Fibroblast of the conjunctiva (primary cell): ENCODE measurements around the gene EPHB1.

Experiments used
- DNase-seq: peaks from one replicate; pipeline ENCODE4 v3.0.0-alpha.2; 2010; ENCODE audit warnings: low read depth

EPHB1 gene

GRCh38 chr3:135133905-135134683 lies 339.0 kb downstream of the EPHB1 start:
- DNase-seq = no peak

- DNase-seq = no peak
Measured at GRCh38 chr3:135134684-135135075, 339.6 kb downstream of the EPHB1 start.

DNA sequence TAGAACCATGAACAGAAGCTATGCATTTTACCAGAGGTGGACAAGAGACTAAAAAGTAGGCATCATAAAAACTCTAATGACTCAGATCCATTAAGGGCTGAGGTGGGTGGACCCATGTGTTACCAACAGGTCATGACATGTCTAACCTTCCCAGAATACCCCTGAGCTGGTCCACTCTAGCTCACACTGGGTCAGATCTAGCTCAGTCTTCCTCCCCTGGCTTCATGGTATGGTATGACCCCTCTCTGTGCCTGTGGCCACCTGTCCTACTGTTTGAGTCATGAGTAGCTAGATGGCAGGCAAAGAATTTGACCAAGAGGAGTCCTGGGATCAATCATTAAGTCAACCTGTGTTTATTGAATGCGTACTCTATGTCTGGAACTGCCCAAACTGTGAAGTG lies 340.4 kb downstream of the EPHB1 start:
- no peak for DNase-seq

- no peak for DNase-seq
Measured at GRCh38 chr3:135136361-135137100, 341.5 kb downstream of the EPHB1 start.

- no peak for DNase-seq
Measured at GRCh38 chr3:135137296-135137695, 342.2 kb downstream of the EPHB1 start.

GRCh38 chr3:135138776-135139175 lies 343.7 kb downstream of the EPHB1 start:
- DNase-seq = no peak

DNA sequence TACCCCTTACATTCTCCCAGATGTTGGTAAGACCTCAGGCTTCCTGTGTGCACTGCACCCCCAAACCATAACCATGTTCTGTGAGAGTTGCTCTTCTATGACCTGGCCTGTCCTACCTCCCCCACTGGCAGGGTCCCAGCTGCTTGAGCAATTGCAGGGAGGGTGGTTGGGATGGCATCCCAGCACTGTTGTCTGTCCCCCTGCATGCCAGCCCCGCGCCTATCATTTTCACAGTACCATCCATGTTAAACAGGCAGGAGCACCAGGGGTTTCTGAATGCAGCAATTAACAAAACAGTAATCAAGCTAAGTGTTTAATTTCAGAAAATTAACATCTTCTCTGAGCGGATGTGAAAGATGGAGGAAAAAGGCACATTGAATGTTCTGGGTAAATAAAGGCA lies 345.5 kb downstream of the EPHB1 start:
- DNase-seq = no peak

DNA sequence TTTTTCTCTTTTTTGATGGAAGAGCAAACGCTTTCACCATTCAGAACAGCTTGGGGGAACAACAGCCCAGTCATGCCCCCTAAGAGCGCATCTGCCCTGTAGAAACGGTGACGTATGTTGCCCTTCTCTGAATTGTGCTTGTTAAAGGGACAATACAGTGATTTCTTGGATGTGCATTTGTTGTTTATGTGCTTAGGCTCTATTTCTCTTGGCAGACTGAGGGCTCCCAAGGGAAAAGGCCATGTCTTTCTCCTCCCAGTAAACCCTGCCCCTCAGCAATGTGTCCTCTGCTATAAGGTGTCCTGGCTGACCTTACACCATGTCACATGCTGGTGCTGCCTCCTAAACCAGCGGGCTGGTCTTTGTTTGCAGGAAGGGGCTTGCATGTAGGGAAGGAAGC lies 346.1 kb downstream of the EPHB1 start:
- DNase-seq = no peak

GRCh38 chr3:135141672-135142071 lies 346.6 kb downstream of the EPHB1 start:
- DNase-seq = no peak

GRCh38 chr3:135142530-135142929 lies 347.5 kb downstream of the EPHB1 start:
- DNase-seq = no peak

DNA sequence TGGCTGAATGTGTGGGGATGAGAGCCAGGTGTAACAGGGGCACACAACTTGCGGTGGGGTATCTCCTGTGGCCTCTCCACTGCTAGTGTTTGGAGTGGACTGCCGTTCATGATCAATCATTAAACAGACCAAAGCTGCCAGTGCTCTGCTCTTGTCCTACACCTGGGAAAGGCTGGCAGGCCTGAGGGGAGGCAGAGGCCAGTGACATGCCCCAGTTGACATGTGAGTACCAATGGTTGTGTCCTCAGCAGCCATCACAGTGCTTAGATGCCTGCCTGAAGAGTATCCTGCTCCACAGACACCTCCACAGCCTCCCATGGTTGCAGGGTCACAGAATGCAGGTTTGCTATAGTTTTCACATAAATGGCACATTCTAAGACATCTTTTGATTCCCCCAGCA lies 348.4 kb downstream of the EPHB1 start:
- DNase-seq = no peak

GRCh38 chr3:135145581-135145980 lies 350.5 kb downstream of the EPHB1 start:
- DNase-seq = no peak

GRCh38 chr3:135147657-135148056 lies 352.6 kb downstream of the EPHB1 start:
- DNase-seq = no peak

DNA sequence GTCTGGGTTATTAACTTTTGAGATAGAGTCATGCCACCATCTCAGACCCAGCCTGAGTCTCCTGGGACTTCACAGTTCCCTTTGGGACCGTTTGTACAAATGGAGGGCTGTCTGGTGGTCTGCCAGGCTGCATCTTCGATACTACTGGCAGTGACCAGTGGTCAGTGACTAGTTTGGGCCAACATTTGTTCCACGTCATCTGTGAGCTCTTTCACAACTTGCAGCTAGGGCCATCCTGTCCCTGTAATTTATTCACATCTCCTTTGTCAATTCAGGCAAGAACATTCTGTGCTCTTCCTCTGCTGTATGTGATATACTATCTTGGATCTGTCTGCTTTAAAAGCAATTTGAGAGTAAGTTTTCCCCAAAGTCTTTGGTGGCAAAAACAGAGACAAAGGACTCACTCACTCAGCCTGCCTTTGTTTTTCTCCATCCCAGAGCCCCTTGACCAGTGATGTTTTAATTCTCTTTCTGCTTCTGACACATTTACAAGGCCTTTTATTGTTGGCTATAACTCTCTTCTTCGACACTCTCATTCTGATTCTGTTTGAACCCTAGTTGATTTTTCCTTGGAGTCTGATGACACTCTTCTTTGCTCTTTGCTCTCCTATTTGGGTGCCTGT lies 353.4 kb downstream of the EPHB1 start:
- DNase-seq = no peak

GRCh38 chr3:135149707-135150681 lies 354.9 kb downstream of the EPHB1 start:
- no peak for DNase-seq

DNA sequence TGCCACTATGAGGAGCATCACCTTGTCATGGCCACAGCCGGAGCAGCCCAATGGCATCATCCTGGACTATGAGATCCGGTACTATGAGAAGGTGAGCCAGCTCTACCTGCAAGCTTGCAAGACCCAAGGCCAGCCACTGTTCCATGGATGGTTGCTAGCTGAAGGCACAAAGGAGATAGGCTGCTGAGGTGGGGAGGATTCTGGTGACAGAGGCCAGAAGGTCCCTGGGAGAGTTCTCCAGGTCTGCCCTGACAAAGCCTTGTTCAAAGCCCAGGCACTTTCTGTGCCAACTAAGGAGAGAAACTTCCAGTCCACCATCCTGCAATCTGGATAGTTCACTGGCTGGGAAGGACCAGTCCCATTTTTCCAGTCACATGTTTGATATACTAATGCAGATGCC lies 359.1 kb downstream of the EPHB1 start:
- DNase-seq = no peak

- DNase-seq = no peak
Measured at GRCh38 chr3:135155228-135155627, 360.2 kb downstream of the EPHB1 start.

DNA sequence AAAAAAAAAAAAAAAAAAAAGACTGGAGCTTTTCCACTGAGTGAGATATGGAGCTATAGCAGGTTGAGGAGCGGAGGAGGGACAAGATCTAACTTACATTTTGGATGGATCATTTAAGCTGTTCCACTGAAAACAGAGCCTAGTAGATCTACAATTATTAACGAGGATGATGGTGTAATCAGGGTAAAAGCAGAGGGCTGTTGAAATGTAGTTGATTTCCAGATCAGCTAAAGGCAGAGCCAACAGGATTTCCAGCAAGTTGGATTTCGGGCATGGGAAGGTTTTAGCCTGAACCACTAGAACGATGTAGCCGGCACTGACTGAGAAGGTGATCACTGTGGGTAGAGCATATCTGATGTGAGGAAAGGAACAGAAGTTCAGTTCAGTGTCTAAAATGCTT lies 360.7 kb downstream of the EPHB1 start:
- DNase-seq = no peak

DNA sequence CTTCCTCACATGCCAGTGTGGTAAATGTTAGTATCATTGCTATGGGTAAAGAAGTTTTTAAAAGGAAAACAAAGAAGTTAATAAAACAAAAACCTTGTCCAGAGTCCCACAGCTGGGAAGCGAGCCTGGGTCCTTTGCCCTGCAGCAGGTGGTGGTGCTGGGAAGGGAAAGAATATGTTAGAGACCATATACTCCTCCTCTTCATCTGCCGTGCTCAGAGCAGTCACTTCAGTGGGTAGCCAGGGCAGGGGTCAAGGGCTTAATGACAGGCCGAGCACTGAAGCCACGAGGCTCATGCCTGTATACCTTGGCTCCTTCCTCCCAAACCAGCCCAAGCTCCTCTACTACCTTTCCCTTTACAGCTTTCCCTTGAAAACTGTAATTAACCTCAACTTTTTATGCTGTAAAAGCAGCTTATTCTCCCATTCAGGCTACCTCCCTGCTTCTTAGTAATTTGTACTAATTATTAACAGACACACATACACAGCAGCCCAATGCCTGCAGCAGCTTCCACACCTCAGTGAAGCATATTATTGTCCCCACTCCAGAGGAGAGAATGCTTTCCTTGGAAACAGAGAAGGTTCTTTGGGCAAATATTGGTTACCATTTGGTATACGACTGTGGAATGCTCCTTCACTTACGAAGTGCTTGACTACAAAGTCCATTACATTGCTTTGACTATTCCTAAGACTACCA lies 362.1 kb downstream of the EPHB1 start:
- DNase-seq = no peak

- DNase-seq = no peak
Measured at GRCh38 chr3:135158520-135158919, 363.5 kb downstream of the EPHB1 start.

- no peak for DNase-seq
Measured at GRCh38 chr3:135159681-135160247, 364.7 kb downstream of the EPHB1 start.
